ENCODE measurements around the gene TMEM165.

DNA sequence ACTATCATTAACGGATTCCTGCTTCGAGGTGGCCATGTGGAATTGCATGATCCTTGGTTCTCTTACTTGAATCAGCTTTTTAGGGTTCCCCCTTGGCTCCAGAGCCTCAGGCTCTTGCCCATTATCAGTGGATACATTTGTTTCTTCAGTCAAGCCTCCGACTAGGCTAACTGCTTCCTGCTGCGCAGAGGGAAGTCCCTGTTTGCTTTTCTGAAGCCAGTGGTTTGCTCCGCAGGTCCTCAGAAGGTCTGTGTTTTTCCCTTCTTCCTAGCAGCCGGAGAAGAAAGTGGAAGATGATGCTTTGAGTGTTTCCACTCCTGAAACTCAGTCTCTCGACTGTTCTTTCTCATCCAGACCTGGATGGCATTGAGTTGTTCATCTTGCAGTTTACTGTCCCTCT is 29.1 kb upstream of the TMEM165 start:
- TF ChIP-seq, protein P1, sequence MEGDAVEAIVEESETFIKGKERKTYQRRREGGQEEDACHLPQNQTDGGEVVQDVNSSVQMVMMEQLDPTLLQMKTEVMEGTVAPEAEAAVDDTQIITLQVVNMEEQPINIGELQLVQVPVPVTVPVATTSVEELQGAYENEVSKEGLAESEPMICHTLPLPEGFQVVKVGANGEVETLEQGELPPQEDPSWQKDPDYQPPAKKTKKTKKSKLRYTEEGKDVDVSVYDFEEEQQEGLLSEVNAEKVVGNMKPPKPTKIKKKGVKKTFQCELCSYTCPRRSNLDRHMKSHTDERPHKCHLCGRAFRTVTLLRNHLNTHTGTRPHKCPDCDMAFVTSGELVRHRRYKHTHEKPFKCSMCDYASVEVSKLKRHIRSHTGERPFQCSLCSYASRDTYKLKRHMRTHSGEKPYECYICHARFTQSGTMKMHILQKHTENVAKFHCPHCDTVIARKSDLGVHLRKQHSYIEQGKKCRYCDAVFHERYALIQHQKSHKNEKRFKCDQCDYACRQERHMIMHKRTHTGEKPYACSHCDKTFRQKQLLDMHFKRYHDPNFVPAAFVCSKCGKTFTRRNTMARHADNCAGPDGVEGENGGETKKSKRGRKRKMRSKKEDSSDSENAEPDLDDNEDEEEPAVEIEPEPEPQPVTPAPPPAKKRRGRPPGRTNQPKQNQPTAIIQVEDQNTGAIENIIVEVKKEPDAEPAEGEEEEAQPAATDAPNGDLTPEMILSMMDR (conservative IDR thresholded peaks at IDR 0.05 in 1 of 2, IDR thresholded peaks at IDR 0.05 in 1 of 2; ENCODE audit: low read depth in 1 of 2, low read length in 2 of 2): no peak
- no peak for TF ChIP-seq EZH2 (IDR thresholded peaks at IDR 0.05; ENCODE audit: low read length, missing control alignments)

Measured in fibroblast of lung (primary cell).